ENCODE results near the gene ATP6V1B1.

The ATP6V1B1 gene

GRCh38 chr2:70966681-70967080 lies 31.0 kb downstream of the ATP6V1B1 start:
- no peak for DNase-seq (ENCODE audit: low spot score)

DNA sequence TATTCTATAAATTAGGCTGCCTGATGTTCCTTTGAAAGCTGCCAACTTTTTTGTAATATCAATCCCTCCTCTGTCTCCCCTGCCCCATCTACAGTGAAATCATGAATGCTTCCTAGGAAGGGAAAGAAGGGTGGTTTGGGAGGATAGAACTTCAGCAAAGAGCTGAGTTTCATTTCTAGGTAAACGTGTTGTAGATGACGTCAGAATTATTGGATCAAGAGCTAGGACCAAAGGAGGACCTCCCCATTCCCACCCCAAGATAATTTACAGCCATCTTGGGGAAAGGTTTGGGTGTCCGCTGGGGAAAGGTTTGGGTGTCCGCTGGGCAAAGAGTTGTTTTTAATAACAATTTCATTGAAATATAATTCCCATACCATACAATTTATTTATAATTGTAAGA lies 31.5 kb downstream of the ATP6V1B1 start:
- no peak for DNase-seq (ENCODE audit: low spot score)

DNA sequence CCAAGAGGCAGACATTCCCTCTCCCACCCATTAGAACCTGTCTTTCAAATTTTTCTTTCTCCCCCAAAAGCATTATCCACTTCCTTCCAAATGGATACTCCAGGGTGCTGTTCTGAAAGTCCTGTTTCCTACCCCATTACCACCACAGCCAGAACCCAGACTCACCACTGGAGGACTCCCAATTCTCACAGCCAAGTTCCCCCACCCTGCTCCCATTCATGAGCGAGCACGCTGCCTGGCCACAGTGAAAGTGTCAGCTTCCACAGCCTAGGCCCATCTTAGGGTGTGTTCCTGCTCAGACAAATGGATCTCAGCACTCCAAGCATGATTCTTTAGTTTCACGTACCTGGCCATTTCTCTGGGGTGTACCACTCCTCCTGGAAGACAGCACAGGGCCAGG lies 38.9 kb downstream of the ATP6V1B1 start:
- DNase-seq (ENCODE audit: low spot score): no peak

- no peak for DNase-seq (ENCODE audit: low spot score)
Observed at GRCh38 chr2:70975237-70975636, 39.5 kb downstream of the ATP6V1B1 start.

DNA sequence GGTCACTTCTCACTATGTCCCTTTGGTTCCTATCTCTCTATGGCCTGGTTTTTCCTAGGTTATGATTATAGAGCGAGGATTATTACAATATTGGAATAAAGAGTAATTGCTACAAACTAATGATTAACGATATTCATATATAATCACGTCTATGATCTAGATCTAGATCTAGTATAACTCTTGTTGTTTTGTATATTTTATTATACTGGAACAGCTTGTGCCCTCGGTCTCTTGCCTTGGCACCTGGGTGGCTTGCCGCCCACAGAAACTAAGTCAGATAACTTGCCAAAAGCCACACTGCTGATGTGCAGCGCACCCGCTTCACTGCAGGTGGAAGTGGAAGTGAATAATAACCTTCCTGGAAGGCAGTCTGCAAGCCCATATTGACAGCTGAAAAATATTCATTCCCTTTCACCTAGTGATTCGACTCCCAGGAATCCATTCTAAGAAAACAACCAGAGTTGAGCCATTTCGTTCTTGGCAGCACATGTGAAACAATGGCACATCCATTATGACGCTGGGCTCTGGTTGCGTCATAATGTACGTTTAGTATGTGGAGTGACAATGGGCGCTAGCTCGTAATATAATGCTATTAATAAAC lies 42.0 kb downstream of the ATP6V1B1 start:
- DNase-seq (ENCODE audit: low spot score): peak; percentile 43

GRCh38 chr2:70978341-70979179 lies 42.9 kb downstream of the ATP6V1B1 start, which contains the start of gene ANKRD53:
Gene ANKRD53, plus strand, starts transcription at chr2:70978630. Its CDS starts 16 bp downstream, at chr2:70978646.
- DNase-seq (ENCODE audit: low spot score): peak; percentile 50

- DNase-seq (ENCODE audit: low spot score): no peak
Observed at GRCh38 chr2:70979180-70979488, 43.4 kb downstream of the ATP6V1B1 start.

DNA sequence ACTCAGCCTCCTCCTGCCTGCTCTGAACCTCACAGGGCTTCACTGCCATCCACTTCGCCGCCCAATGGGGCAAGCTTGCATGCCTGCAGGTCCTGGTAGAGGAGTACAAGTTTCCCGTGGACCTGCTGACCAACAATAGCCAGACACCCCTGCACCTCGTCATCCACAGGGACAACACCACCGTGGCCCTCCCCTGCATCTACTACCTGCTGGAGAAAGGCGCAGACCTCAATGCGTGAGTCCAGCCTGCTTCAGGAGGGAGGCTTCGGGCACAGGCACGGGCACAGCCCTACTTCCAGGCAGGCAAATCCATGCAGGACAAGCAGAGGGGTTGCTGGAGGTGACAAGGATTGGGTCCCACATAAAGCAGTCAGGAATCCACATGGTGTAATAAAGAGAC lies 43.9 kb downstream of the ATP6V1B1 start:
- no peak for DNase-seq (ENCODE audit: low spot score)

GRCh38 chr2:70981421-70981820 lies 45.7 kb downstream of the ATP6V1B1 start:
- no peak for DNase-seq (ENCODE audit: low spot score)

GRCh38 chr2:70981866-70982810 lies 46.4 kb downstream of the ATP6V1B1 start:
- no peak for DNase-seq (ENCODE audit: low spot score)

- DNase-seq (ENCODE audit: low spot score): no peak
Observed at GRCh38 chr2:70982971-70983370, 47.3 kb downstream of the ATP6V1B1 start.

- no peak for DNase-seq (ENCODE audit: low spot score)
Observed at GRCh38 chr2:70983506-70984227, 48.0 kb downstream of the ATP6V1B1 start.

DNA sequence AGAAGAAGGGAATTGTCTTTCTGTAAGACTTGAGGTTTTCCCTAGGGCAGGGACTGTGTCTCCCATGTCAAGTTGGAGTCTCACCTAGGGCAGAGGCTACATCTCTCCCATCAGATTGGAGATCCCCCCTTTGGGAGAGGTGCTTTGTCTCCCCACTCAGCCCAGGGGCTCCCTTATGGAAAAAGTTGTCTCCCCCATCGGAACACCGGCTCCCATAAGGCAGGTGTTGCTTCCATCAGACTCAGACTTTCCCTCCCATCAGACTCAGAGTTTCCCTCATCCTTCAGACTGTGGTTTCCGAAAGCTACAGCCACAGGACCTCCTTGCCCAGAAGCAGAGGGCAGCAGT lies 48.5 kb downstream of the ATP6V1B1 start:
- DNase-seq (ENCODE audit: low spot score): no peak

- peak; percentile 76 for DNase-seq (ENCODE audit: low spot score)
Observed at GRCh38 chr2:70984576-70985282, 49.0 kb downstream of the ATP6V1B1 start.

GRCh38 chr2:70985283-70985688 lies 49.6 kb downstream of the ATP6V1B1 start:
- no peak for DNase-seq (ENCODE audit: low spot score)

DNA sequence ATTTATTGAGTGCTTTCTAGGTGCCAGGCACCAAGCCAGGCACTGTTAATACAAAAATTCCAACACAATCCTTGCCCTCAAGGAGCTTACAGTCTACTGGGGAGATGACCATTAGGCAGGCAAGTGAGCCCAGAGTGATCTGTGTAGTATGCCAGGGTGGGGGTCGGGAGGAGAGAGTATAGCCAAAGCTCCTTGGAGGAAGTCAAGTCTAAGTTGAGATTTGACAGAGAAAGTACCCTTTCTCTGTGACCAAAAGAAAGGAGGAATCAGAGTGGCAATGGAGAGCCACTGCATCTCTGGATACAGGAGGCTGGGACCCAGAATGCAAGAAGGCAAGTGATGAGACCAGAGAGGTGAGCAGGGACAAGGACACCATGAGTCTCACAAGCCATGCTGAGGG lies 50.3 kb downstream of the ATP6V1B1 start:
- DNase-seq (ENCODE audit: low spot score): no peak

- no peak for DNase-seq (ENCODE audit: low spot score)
Observed at GRCh38 chr2:70986499-70987189, 50.9 kb downstream of the ATP6V1B1 start.

DNA sequence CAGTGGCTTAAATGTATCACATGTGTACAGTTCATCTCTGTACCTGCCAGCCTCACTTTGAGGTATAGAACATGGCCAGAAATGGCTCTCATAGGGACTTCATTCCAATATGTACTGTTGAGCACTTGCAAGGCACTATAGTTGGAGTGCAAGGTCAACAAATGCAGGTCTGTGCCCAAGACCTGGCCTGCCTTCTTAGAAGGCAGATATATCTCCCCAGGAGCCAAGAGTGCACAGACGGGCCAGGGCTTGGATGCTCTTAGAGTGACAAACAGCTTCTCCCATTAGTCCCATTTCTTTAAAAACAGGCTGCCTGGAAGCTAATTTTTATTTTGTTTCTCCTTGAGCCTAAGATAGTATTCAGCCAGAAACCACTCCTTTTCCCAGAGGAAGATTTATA lies 51.7 kb downstream of the ATP6V1B1 start:
- no peak for DNase-seq (ENCODE audit: low spot score)

- DNase-seq (ENCODE audit: low spot score): no peak
Observed at GRCh38 chr2:70988151-70988550, 52.5 kb downstream of the ATP6V1B1 start.

GRCh38 chr2:70988726-70989648 lies 53.3 kb downstream of the ATP6V1B1 start:
- no peak for DNase-seq (ENCODE audit: low spot score)

Data from hematopoietic multipotent progenitor cell treated with erythropoietin and hydrocortisone succinate and interleukin-3 and kit ligand, for 15 days (in vitro differentiated cells).